GM12878 (cell line): ENCODE data around the gene IL1RAPL1. TPM values are rescaled to one million over a fixed set of nuclear protein-coding genes. Genes with fewer than 3 reads are reported as not detected.

Experiments used
- ATAC-seq: fragments of 200-7000 bp; cut with Tn5 transposase; 3 replicates; pipeline ENCODE4 v1.9.1; 2020; ENCODE audit warnings: mild to moderate bottlenecking, moderate library complexity
- BruUV-seq: library from RNA; stranded (reverse); fragments of 400-500 nt; replicated peaks from 2 replicates; lab custom pipeline; 2021; lab: Mats Ljungman, UMichigan
- CTCF ChIA-PET: fragments of 300-600 bp; sonication (Branson Sonifier 250); formaldehyde crosslinking; extraction: SDS; loops from one replicate; lab custom pipeline; 2021; ENCODE audit warnings: inconsistent platforms; lab: Yijun Ruan, JAX
- POLR2A ChIA-PET: fragments of 350-600 bp; formaldehyde crosslinking; extraction: SDS; loops from one replicate; lab custom pipeline; 2021; ENCODE audit warnings: inconsistent platforms; lab: Charles Lee
- RAD21 ChIA-PET: fragments of 300-600 bp; sonication (Branson Sonifier 250); formaldehyde crosslinking; loops from one replicate; lab custom pipeline; 2023; ENCODE audit warnings: antibody characterized with exemption; ENCODE audit not compliant: unreplicated experiment; lab: Charles Lee
- SMC1A ChIA-PET: fragments of 300-600 bp; sonication (Branson Sonifier 250); formaldehyde crosslinking; loops from one replicate; lab custom pipeline; 2023; ENCODE audit not compliant: unreplicated experiment, uncharacterized antibody; lab: Charles Lee
- DNase-seq: peaks from one replicate; pipeline ENCODE4 v3.0.0-alpha.2; 2011; ENCODE audit warnings: low read depth, low spot score
- FAIRE-seq: peaks from 3 replicates; lab custom pipeline; 2011; peaks lifted over from hg19 to GRCh38; lab: Jason Lieb, UNC
- H2AFZ ChIP-seq: 2 replicates; pipeline ENCODE4 v1.6.0; 2011; ENCODE audit warnings: low read depth, low read length, control low read depth; ENCODE audit not compliant: control insufficient read depth
- H3K27ac ChIP-seq: 2 replicates; pipeline ENCODE4 v1.5.1; 2011; ENCODE audit warnings: control low read depth; ENCODE audit not compliant: control insufficient read depth, insufficient read depth
- H3K27me3 ChIP-seq, 2 experiments: replicated peaks in 1 of 2; 2 replicates each; pipeline versions ENCODE4 v1.6.0 to v1.6.1; 2011; ENCODE audit warnings: low read length in 1 of 2; ENCODE audit not compliant: control insufficient read depth in 2 of 2, insufficient read depth in 2 of 2
- H3K36me3 ChIP-seq, 2 experiments: 2 replicates each; pipeline ENCODE4 v1.5.1; 2011; ENCODE audit warnings: low read length in 1 of 2; ENCODE audit not compliant: control insufficient read depth in 2 of 2, insufficient read depth in 2 of 2
- H3K4me1 ChIP-seq: 2 replicates; pipeline ENCODE4 v1.6.1; 2011; ENCODE audit warnings: mild to moderate bottlenecking, low read length, moderate library complexity, mixed read lengths; ENCODE audit not compliant: control insufficient read depth, insufficient read depth
- H3K4me2 ChIP-seq: 2 replicates; pipeline ENCODE4 v1.6.0; 2011; ENCODE audit warnings: control low read depth; ENCODE audit not compliant: control insufficient read depth, insufficient read depth
- H3K4me3 ChIP-seq: fragments of 200-600 bp; sonication (generic); 2 replicates; pipeline ENCODE4 v1.5.1; 2016
- H3K79me2 ChIP-seq: 2 replicates; pipeline ENCODE4 v1.6.0; 2011; ENCODE audit warnings: low read length; ENCODE audit not compliant: control insufficient read depth, insufficient read depth
- H3K9ac ChIP-seq: 2 replicates; pipeline ENCODE4 v1.8.0; 2011; ENCODE audit warnings: low read length, control low read depth, mixed read lengths; ENCODE audit not compliant: control insufficient read depth, insufficient read depth
- H3K9me3 ChIP-seq: replicated peaks from 3 replicates; pipeline ENCODE4 v1.5.1; 2011; ENCODE audit warnings: mild to moderate bottlenecking, low read length; ENCODE audit not compliant: control insufficient read depth, insufficient read depth
- H4K20me1 ChIP-seq: 2 replicates; pipeline ENCODE4 v1.6.0; 2011; ENCODE audit not compliant: control insufficient read depth, insufficient read depth
- CBX5 ChIP-seq: sonication (generic); IDR thresholded peaks from 2 replicates; pipeline ENCODE4 v1.6.1; 2016; ENCODE audit warnings: low read depth, moderate library complexity, mild to moderate bottlenecking, inconsistent platforms
- CHD1 ChIP-seq: IDR thresholded peaks from 2 replicates; pipeline ENCODE4 v1.6.1; 2012; ENCODE audit warnings: low read depth, low read length, improper control_type of control experiment
- CHD2 ChIP-seq: IDR thresholded peaks from 2 replicates; pipeline ENCODE4 v1.6.1; 2011; ENCODE audit warnings: low read depth, low read length, improper control_type of control experiment, borderline replicate concordance
- FOXK2 ChIP-seq: fragments of 450-650 bp; IDR thresholded peaks from 2 replicates; pipeline ENCODE4 v1.6.1; 2017; ENCODE audit warnings: mild to moderate bottlenecking, moderate library complexity
- HDAC6 ChIP-seq: fragments of 200-600 bp; sonication (generic); IDR thresholded peaks from one replicate; pipeline ENCODE4 v1.8.0; 2017; ENCODE audit warnings: antibody characterized with exemption; ENCODE audit not compliant: unreplicated experiment
- IRF5 ChIP-seq: fragments of 450-650 bp; IDR thresholded peaks from 2 replicates; pipeline ENCODE4 v1.6.1; 2017; ENCODE audit warnings: borderline replicate concordance
- JUNB ChIP-seq: IDR thresholded peaks from 2 replicates; pipeline ENCODE4 v1.6.1; 2016; ENCODE audit warnings: antibody characterized with exemption, mild to moderate bottlenecking
- JUND ChIP-seq: IDR thresholded peaks from 2 replicates; pipeline ENCODE4 v1.6.1; 2012; ENCODE audit warnings: low read depth, mild to moderate bottlenecking, low read length, improper control_type of control experiment, moderate library complexity
- NKRF ChIP-seq: fragments of 450-650 bp; conservative IDR thresholded peaks from 2 replicates; pipeline ENCODE4 v1.6.1; 2017; ENCODE audit warnings: mild to moderate bottlenecking, moderate library complexity
- NR2F1 ChIP-seq: fragments of 450-650 bp; conservative IDR thresholded peaks from 2 replicates; pipeline ENCODE4 v1.6.1; 2017; ENCODE audit warnings: mild to moderate bottlenecking
- POLR2A ChIP-seq: IDR thresholded peaks from 2 replicates; pipeline ENCODE4 v1.6.1; 2011; ENCODE audit warnings: low read depth, mild to moderate bottlenecking, low read length
- SMARCA5 ChIP-seq: fragments of 450-650 bp; IDR thresholded peaks from 2 replicates; pipeline ENCODE4 v1.6.1; 2017; ENCODE audit warnings: mild to moderate bottlenecking
- STAT1 ChIP-seq: fragments of 450-650 bp; conservative IDR thresholded peaks from 2 replicates; pipeline ENCODE4 v1.6.1; 2014; ENCODE audit warnings: antibody characterized with exemption, mild to moderate bottlenecking
- STAT3 ChIP-seq: IDR thresholded peaks from 2 replicates; pipeline ENCODE4 v1.6.1; 2011; ENCODE audit warnings: low read depth, low read length, improper control_type of control experiment
- TCF12 ChIP-seq: IDR thresholded peaks from 2 replicates; pipeline ENCODE4 v1.6.1; 2011; ENCODE audit warnings: low read depth, mild to moderate bottlenecking, low read length
- WRNIP1 ChIP-seq: IDR thresholded peaks from 2 replicates; pipeline ENCODE4 v1.6.1; 2011; ENCODE audit warnings: low read depth, low read length, improper control_type of control experiment, borderline replicate concordance
- ZSCAN29 ChIP-seq: fragments of 450-650 bp; IDR thresholded peaks from 2 replicates; pipeline ENCODE4 v1.6.1; 2017; ENCODE audit warnings: mild to moderate bottlenecking, moderate library complexity
- ZZZ3 ChIP-seq: IDR thresholded peaks from 2 replicates; pipeline ENCODE4 v1.6.1; 2011; ENCODE audit warnings: low read depth; ENCODE audit not compliant: control insufficient read depth, insufficient read length
- WGBS: methylation state at CpG from one replicate; pipeline ENCODE4 v1.1.6; 2016; ENCODE audit warnings: low lambda C conversion rate; ENCODE audit not compliant: insufficient replicate concordance, insufficient coverage; ENCODE audit errors: missing lambda C conversion rate; 5-methylcytosine and 5-hydroxymethylcytosine counted together
- in situ Hi-C: fragments of 300-500 bp; cut with MboI; formaldehyde crosslinking; loops from 9 replicates; pipeline ENCODE4 v1.14.3; 2018; ENCODE audit warnings: mixed read lengths
- intact Hi-C: fragments of 100-400 bp; cut with micrococcal nuclease; formaldehyde crosslinking; loops from one replicate; pipeline ENCODE4 v1.14.2; 2022; ENCODE audit not compliant: unreplicated experiment
- polyA plus RNA-seq, 11 experiments: library from polyadenylated mRNA; depleted of rRNA in 4 of 11; unstranded in 6 of 11; stranded (reverse) in 5 of 11; fragments of >200 nt; fragmentation: Nextera tagmentation in 4 of 11; fragmentation: Illumina TruSeq in 1 of 11; extraction: Ambion mirVana in 4 of 11; extraction: Trizol in 1 of 11; gene quantifications; 1 replicate in 1 of 11; 2 replicates in 10 of 11; pipeline versions ENCODE4 v1.2.1 to v1.2.3, GENCODE V29; 2011 to 2016; ENCODE audit warnings: inconsistent platforms in 2 of 11, missing spikeins in 2 of 11, low read depth in 1 of 11
- total RNA-seq, 4 experiments: library from RNA; depleted of rRNA in 3 of 4; stranded (reverse); fragments of >200 nt in 3 of 4; fragmentation: Illumina TruSeq in 1 of 4; extraction: Trizol in 1 of 4; gene quantifications; 2 replicates each; pipeline versions ENCODE4 v1.2.1 to v1.2.3, GENCODE V29; 2013 to 2021

IL1RAPL1 gene
- total and polyA plus RNA-seq, 10 of the 15 experiments (the other 5 are each of a cell fraction or from before 2014, with no cell fraction given), result not detected

- Histone ChIP-seq H3K27me3 (no peaks in the 10 kb centered on the region), H3K4me2 (no peak overlapping the region), H3K27ac (no peak overlapping the region), H3K9ac (no peak overlapping the region), H4K20me1 (no peaks in the 10 kb centered on the region), H3K4me1 (no peaks in the 10 kb centered on the region), H3K9me3 (no peaks in the 10 kb centered on the region), H3K4me3 (no peak overlapping the region), H2AFZ (no peak overlapping the region), H3K79me2 (no peaks in the 10 kb centered on the region), H3K36me3 (no peaks in the 10 kb centered on the region)
- SMC1A ChIA-PET, result no interaction called here
- FAIRE-seq (no peak), DNase-seq (no peak), ATAC-seq (no peak)
- intact Hi-C loops (no loop called here), in situ Hi-C loops (no loop called here)
- no TSS peak for BruUV-seq
- 27% methylated on average over 2 of the region's 2 CpGs for WGBS
- RAD21 ChIA-PET, result no interaction called here
- no peak for TF ChIP-seq ZZZ3
- CTCF ChIA-PET, result no interaction called here
- POLR2A ChIA-PET, result no interaction called here
Measured at GRCh38 chrX:28639451-28639850, 52.2 kb downstream of the IL1RAPL1 start.

- Histone ChIP-seq H3K4me3 (no peak overlapping the region), H3K36me3 (no peaks in the 10 kb centered on the region), H4K20me1 (no peaks in the 10 kb centered on the region), H3K4me2 (no peak overlapping the region), H3K9ac (no peak overlapping the region), H3K4me1 (no peaks in the 10 kb centered on the region), H3K9me3 (no peaks in the 10 kb centered on the region), H3K27ac (no peak overlapping the region), H3K79me2 (no peaks in the 10 kb centered on the region), H2AFZ (no peak overlapping the region), H3K27me3 (no peaks in the 10 kb centered on the region)
- POLR2A ChIA-PET, result no interaction called here
- SMC1A ChIA-PET, result no interaction called here
- no peak for ATAC-seq
- RAD21 ChIA-PET, result no interaction called here
- BruUV-seq, result no TSS peak
- FAIRE-seq, result no peak
- intact Hi-C loops (no loop called here), in situ Hi-C loops (no loop called here)
- 0% methylated on average over 3 of the region's 3 CpGs for WGBS
- no peak for DNase-seq
- CTCF ChIA-PET, result no interaction called here
- TF ChIP-seq NKRF (no peak), FOXK2 (no peak), ZSCAN29 (no peak), JUNB (no peak), HDAC6 (no peak), WRNIP1 (no peak), NR2F1 (no peak), STAT3 (no peak), SMARCA5 (no peak), CBX5 (no peak), TCF12 (no peak), CHD2 (no peak), STAT1 (no peak), CHD1 (no peak), POLR2A (no peak), JUND (no peak), IRF5 (no peak)
Measured at GRCh38 chrX:28649541-28649940, 62.3 kb downstream of the IL1RAPL1 start.
